OCI-LY3 (cell line): ENCODE measurements around the gene THSD7B.
"Not testable (repeated sequence)": the region's sequence is repeated elsewhere in the genome, so short reads cannot be mapped to it uniquely, and the experiment has no call there.

Experiments
- H2AFZ ChIP-seq: fragments of 200-600, 300-600 bp; shearing (Covaris generic); 2 replicates; pipeline ENCODE4 v1.6.0; 2014; ENCODE audit warnings: antibody characterized with exemption, low read depth, low read length
- H3K27ac ChIP-seq: fragments of 200-600, 300-600 bp; sonication (generic); 2 replicates; pipeline ENCODE4 v1.5.1; 2014; ENCODE audit warnings: mild to moderate bottlenecking, low read length, moderate library complexity, mixed read lengths
- H3K27me3 ChIP-seq: fragments of 200-600, 300-600 bp; sonication (generic); 2 replicates; pipeline ENCODE4 v1.6.1; 2014; ENCODE audit warnings: low read depth, low read length, mixed read lengths
- H3K36me3 ChIP-seq: fragments of 200-600, 300-600 bp; sonication (generic); replicated peaks from 2 replicates; pipeline ENCODE3; 2014; ENCODE audit warnings: low read depth, low read length, mixed read lengths
- H3K4me1 ChIP-seq: fragments of 300-600, 200-600 bp; sonication (generic); 2 replicates; pipeline ENCODE4 v1.6.1; 2014; ENCODE audit warnings: low read length, mixed read lengths
- H3K4me2 ChIP-seq: fragments of 200-600, 300-600 bp; sonication (generic); 2 replicates; pipeline ENCODE4 v1.6.1; 2014; ENCODE audit warnings: low read length, mixed read lengths
- H3K4me3 ChIP-seq: fragments of 300-600, 200-600 bp; sonication (generic); 2 replicates; pipeline ENCODE4 v1.5.1; 2014; ENCODE audit warnings: antibody characterized with exemption, mild to moderate bottlenecking, low read length, moderate library complexity
- H3K79me2 ChIP-seq: fragments of 300-600, 200-600 bp; shearing (Covaris generic); 2 replicates; pipeline ENCODE4 v1.6.1; 2014; ENCODE audit warnings: mild to moderate bottlenecking, low read length, mixed read lengths
- H3K9ac ChIP-seq: fragments of 300-600, 200-600 bp; shearing (Covaris generic); 2 replicates; pipeline ENCODE4 v1.6.0; 2014; ENCODE audit warnings: mild to moderate bottlenecking, low read length, moderate library complexity
- H3K9me3 ChIP-seq: fragments of 200-600, 300-600 bp; shearing (Covaris generic); 2 replicates; pipeline ENCODE4 v1.6.1; 2014; ENCODE audit warnings: low read length, mixed read lengths; ENCODE audit not compliant: insufficient read depth
- H4K20me1 ChIP-seq: fragments of 200-600, 300-600 bp; sonication (generic); 2 replicates; pipeline ENCODE4 v1.6.1; 2016; ENCODE audit warnings: low read length, mixed read lengths; ENCODE audit not compliant: insufficient read depth
- EZH2phosphoT487 ChIP-seq: fragments of 200-600 bp; shearing (Covaris generic); IDR thresholded peaks from 2 replicates; pipeline ENCODE4 v1.6.1; 2018; ENCODE audit warnings: antibody characterized with exemption, mixed run types, low read depth
- TF ChIP-seq, protein P1 (sequence below): fragments of 200-600, 300-600 bp; sonication (generic); IDR thresholded peaks from 2 replicates; pipeline ENCODE4 v1.5.1; 2014; ENCODE audit warnings: antibody characterized with exemption, low read length, low read depth

THSD7B gene

DNA sequence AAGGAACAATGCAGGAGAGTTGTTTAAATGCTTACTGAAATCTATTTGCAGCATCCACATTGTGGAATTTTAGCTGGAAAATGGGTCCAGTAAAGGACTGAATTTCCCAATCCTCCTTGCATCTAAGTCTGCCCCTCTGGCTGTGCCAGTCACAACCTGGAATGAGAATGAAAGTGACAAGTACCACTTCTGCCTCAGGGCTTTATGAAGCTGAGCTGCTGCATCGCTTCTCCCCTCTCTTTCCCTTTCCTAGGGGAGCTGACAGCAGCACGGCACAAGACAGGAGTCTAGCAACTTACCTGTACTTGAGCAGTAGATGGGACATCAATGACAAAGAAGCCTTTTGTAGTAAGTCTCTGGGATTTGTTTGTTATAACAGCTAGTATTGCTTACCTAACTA, 27.3 kb upstream of the THSD7B start:
- Histone ChIP-seq H3K4me3 (no peak overlapping the region), H3K79me2 (no peaks in the 10 kb centered on the region), H2AFZ (no peak overlapping the region), H4K20me1 (no peaks in the 10 kb centered on the region), H3K9me3 (no peaks in the 10 kb centered on the region), H3K9ac (no peak overlapping the region), H3K27ac (no peak overlapping the region), H3K36me3 (no peaks in the 10 kb centered on the region), H3K4me1 (no peaks in the 10 kb centered on the region), H3K27me3 (0 out of 2 replicates have a peak, but pooled peaks cover 5% of the 10 kb centered on the region), H3K4me2 (no peak overlapping the region)
- TF ChIP-seq, protein P1, sequence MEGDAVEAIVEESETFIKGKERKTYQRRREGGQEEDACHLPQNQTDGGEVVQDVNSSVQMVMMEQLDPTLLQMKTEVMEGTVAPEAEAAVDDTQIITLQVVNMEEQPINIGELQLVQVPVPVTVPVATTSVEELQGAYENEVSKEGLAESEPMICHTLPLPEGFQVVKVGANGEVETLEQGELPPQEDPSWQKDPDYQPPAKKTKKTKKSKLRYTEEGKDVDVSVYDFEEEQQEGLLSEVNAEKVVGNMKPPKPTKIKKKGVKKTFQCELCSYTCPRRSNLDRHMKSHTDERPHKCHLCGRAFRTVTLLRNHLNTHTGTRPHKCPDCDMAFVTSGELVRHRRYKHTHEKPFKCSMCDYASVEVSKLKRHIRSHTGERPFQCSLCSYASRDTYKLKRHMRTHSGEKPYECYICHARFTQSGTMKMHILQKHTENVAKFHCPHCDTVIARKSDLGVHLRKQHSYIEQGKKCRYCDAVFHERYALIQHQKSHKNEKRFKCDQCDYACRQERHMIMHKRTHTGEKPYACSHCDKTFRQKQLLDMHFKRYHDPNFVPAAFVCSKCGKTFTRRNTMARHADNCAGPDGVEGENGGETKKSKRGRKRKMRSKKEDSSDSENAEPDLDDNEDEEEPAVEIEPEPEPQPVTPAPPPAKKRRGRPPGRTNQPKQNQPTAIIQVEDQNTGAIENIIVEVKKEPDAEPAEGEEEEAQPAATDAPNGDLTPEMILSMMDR, result no peak
- no peak for TF ChIP-seq EZH2phosphoT487

DNA sequence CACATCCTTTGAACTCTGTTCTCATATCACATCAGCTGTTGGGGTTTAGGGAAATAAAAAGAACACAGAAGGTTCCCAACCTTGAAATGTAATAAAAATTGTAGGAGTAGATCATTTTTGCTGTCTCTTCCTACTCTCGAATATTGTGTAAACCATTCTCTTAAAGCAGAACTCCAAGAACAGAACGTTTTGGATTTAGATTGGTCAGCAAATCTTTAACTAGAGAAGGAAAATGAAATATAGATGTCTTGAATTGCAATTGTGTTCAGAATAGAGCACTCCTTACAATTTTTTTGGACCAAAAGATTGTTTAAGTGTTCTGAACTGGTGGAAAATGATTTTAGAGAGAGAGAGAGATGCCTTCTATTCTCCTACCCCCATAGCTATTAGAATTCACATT, 23.9 kb upstream of the THSD7B start:
- H3K4me2 ChIP-seq, result no peak overlapping the region
- H3K9ac ChIP-seq, result no peak overlapping the region
- H2AFZ ChIP-seq, result no peak overlapping the region
- H3K27me3 ChIP-seq, result peaks cover 4% of the 10 kb centered on the region; the same call in 1 of the 2 replicates
- no peaks in the 10 kb centered on the region; the same call in 1 of the 2 replicates for H4K20me1 ChIP-seq
- no peaks in the 10 kb centered on the region for H3K36me3 ChIP-seq
- TF ChIP-seq, protein P1, result no peak
- H3K9me3 ChIP-seq, result no peaks in the 10 kb centered on the region
- no peak overlapping the region for H3K27ac ChIP-seq
- no peak overlapping the region for H3K4me3 ChIP-seq
- H3K4me1 ChIP-seq, result no peaks in the 10 kb centered on the region
- no peaks in the 10 kb centered on the region for H3K79me2 ChIP-seq

DNA sequence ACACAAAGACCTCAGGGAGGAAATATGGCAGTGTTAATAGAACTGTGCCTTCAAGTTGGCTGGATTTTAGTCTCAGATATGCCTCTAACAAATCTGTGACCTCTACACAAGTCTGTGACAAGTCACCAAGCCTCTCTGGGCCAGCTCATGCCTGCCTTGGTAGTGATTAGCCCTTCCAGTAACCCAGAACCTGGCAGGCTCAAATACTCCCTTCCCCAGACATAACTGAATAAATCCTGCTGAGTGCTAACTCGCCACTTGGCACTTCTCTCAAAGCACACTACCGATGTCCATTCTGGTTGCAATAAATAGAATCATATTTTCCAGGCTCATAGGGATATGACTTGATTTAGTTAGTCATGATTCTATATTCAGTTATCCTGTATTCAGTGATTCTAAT, 15.3 kb upstream of the THSD7B start:
- Histone ChIP-seq H3K4me3 (no peak overlapping the region), H2AFZ (no peak overlapping the region), H3K27me3 (no peaks in the 10 kb centered on the region), H4K20me1 (no peaks in the 10 kb centered on the region), H3K79me2 (no peaks in the 10 kb centered on the region), H3K9ac (no peak overlapping the region), H3K36me3 (no peaks in the 10 kb centered on the region), H3K27ac (no peak overlapping the region), H3K9me3 (no peaks in the 10 kb centered on the region), H3K4me1 (no peaks in the 10 kb centered on the region), H3K4me2 (no peak overlapping the region)
- TF ChIP-seq, protein P1, result no peak
- TF ChIP-seq EZH2phosphoT487, result no peak

DNA sequence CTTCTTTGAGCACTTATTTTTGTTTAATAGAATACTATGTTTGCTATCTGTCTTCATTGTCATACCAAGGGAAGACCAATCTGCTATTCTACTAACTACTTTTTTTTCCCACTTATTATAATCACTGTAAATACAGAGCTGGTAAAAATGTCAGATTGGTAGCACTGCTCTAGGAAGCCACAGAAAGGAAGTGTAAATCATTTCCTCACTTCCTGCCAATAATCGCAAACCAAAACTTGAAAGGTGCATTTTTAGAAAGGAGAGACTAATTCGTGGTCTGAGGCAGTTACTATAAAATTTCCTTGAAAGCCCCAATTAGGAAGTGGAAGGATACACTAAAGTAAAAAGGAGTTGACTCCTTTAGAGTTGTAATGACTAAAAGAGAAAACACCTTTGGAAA, 13.9 kb upstream of the THSD7B start:
- Histone ChIP-seq H3K9me3 (no peaks in the 10 kb centered on the region), H2AFZ (no peak overlapping the region), H4K20me1 (no peaks in the 10 kb centered on the region), H3K4me3 (no peak overlapping the region), H3K9ac (no peak overlapping the region), H3K79me2 (no peaks in the 10 kb centered on the region), H3K4me1 (no peaks in the 10 kb centered on the region), H3K4me2 (no peak overlapping the region), H3K36me3 (no peaks in the 10 kb centered on the region), H3K27me3 (no peaks in the 10 kb centered on the region), H3K27ac (no peak overlapping the region)
- no peak for TF ChIP-seq EZH2phosphoT487
- TF ChIP-seq, protein P1, result no peak

DNA sequence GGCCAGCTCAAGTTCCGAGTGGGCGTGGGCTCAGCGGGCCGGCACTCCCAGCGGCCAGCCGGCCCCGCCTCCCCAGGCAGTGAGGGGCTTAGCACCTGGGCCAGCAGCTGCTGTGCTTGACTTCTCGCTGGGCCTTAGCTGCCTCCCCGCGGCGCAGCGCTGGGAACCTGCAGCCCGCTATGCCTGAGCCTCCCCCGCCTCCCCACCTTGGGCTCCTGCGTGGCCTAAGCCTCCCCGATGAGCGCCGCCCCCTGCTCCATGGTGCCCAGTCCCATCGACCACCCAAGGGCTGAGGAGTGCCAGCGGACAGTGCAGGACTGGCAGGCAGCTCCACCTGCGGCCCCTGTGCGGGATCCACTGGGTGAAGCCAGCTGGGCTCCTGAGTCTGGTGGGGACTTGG, 6.8 kb upstream of the THSD7B start:
- H3K9ac ChIP-seq, H3K9me3 ChIP-seq, H3K79me2 ChIP-seq, H3K4me1 ChIP-seq, H3K27ac ChIP-seq, H2AFZ ChIP-seq, H3K36me3 ChIP-seq, H4K20me1 ChIP-seq, H3K4me3 ChIP-seq, H3K4me2 ChIP-seq, H3K27me3 ChIP-seq: not testable (repeated sequence)
